HG03520 (cell line): ENCODE results near the gene HRAS.

Experiments
- ATAC-seq: cut with Tn5 transposase; IDR thresholded peaks from one replicate; pipeline ENCODE4 v1.9.1; 2021; ENCODE audit warnings: mild to moderate bottlenecking, moderate library complexity; ENCODE audit not compliant: unreplicated experiment

The HRAS gene

DNA sequence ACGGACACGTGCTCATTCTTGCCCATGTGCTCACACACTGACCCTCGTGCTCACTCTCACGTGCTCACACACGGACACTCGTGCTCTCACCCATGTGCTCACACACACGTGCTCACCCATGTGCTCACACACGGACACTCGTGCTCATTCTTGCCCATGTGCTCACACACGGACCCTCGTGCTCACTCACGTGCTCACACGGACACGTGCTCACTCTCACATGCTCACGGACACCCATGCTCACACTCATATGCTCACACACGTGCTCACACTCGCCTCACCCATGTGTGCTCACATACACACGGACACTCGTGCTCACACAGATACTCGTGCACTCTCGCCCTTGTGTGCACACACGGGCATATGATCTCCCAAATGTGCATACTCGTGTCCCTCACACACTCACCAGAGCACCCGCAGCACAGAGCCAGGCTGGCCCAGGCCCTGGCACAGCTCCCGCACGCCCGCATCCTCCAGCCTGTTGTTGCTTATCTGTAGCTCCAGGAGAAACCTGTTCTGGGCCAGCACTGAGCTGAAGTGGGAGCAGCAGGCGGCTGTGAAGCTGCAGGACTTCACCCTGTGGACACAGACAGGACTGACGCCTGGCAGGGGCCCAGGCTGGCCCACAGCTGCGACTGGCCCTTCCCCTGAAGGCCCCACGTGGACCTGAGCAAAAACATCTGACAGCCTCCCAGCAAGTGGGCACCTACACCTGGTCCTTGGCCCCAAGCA is 37.6 kb downstream of the HRAS start:
- no peak for ATAC-seq

DNA sequence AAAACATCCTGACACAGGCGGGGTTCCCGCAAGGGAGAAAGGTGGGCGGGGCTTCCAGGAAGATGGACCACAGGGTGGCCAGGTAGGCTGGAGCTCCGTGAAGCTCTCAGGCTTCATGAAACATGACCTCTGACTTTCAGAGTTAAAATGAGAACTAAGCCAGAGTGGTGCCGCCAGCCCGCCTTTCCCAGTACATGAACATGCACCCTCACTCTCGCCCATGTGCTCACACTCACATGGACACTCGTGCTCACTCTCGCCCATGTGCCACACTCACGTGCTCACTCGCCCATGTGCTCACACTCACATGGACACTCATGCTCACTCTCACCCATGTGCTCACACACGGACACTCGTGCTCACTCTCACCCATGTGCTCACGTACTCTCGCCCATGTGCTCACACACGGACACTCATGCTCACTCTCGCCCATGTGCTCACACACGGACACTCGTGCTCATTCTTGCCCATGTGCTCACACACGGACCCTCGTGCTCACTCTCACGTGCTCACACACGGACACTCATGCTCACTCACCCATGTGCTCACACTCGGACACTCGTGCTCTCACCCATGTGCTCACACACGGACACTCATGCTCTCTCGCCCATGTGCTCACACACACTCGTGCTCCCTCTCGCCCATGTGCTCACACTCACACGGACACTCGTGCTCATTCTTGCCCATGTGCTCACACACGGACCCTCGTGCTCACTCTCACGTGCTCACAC is 38.4 kb downstream of the HRAS start:
- ATAC-seq, result no peak

DNA sequence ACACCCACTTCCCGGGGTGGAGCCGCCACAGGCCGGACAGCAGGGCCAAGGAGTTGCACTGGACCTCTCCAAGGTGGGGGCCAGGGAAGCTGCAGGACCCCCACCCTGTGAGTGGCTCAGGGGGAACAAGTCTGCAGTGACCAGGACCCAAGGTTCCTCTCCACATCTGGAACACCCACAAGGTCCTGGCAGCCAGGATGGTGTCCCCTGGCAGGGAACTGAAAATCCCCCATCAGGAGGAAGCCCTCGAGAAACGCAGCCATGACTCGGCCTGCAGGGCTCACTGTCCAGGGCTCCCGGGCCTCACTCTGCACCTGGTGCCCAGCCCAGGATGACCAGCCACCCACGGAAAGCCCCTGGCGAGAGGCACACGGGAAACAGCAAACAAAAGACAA is 39.8 kb downstream of the HRAS start:
- ATAC-seq, result no peak

GRCh38 chr11:494761-495536 is 40.4 kb downstream of the HRAS start:
- no peak for ATAC-seq

DNA sequence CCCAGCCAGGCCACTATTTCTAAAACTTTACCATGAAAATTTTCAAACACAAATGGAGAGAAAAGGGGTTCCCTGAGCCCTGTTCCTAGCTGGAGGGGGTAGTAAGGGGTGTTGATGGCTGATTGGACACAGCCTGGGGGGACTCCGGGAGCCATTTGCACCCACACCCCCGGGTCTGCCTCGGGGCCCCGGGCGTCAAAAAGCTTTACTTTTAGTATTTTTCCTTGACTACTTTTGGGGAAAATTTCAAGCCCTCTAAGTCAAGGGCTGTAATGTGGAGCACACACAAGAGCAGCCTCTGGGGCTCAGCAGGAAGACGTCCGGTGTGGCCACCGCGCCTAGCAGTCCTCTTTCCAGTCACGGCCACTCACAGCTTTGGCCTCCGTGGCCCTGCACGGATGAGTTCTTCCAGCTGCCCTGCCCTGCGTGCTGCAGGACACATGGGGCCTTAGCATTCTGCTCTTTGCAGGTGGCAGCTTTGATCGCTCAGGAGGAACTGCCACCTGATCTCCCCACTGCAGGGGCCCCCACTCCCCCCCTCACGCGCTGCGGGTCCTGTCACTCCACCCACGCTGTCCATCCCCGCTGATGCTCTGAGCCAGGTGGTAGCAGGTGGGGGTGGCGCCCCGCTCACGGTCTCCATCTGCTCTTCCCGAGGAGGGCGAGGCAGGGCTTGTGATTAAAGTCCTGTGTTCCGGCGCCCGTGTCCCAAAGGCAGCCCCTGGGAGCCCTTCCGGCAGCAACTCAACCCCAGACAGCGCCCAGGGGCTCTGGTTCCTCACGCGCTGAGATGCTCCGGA is 42.7 kb downstream of the HRAS start:
- no peak for ATAC-seq

DNA sequence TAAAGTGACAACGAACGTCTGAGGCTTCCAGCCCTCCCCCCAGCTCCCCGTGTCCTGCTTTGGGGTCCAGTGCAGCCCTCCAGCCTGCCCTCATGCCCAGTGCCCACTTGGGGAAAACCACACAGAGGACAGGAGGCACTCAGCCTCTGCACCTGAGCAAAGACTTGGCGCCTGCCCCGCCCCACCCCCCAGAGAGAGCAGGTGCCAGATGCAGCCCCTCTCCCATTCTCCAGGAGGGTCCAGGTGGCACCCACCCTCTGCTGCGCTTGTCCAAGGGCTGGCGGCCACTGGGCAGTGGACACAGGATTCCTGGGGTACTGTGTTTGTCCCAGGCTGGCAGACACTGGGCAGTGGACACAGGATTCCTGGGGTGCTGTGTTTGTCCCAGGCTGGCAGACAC is 44.0 kb downstream of the HRAS start:
- ATAC-seq, result no peak

DNA sequence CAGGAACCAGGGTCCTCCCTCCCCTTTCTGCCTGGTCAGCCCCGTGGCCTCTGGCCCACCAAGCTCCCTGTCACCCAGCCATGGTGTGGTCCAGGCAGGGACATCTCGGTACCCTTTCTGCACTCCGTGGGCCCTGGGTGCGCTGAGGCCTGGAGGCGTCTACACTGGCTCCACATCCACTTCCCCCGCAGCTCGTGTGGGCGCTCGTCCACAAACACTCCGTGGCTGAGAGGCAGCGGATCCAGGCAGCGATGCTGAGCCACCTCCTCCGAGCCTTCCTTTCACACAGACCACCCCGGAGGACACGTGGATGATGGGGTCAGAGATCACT is 44.5 kb downstream of the HRAS start:
- no peak for ATAC-seq

DNA sequence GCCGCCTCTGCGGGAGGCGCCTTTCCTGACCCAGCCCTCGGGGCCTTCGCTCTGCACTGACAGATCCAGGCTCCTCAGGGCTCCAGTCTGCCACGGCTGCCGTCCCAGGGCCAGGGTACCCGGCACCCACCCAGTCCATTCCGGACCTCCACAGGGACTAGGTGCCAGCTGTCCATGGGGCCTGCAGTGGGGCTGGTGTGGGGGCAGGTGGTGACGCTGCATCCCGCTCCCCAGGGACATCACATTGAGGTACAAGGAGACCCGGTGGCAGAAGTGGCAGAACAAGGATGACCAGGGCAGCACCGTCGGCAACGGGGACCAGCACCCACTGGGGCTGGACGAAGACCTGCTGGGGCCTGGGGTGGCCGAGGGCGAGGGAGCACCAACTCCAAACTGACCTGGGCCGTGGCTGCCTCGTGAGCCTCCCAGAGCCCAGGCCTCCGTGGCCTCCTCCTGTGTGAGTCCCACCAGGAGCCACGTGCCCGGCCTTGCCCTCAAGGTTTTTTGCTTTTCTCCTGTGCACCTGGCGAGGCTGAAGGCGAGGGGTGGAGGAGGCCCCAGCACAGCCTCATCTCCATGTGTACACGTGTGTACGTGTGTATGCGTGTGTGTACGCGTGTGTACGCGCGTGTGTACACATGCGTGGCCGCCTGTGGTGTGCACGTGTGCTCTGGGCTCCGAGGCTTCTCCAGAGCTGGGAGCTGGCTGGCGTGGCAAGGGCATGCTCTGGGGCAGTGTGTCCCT is 45.0 kb downstream of the HRAS start:
- ATAC-seq, result no peak

GRCh38 chr11:489610-490185 is 45.7 kb downstream of the HRAS start:
- ATAC-seq, result no peak

DNA sequence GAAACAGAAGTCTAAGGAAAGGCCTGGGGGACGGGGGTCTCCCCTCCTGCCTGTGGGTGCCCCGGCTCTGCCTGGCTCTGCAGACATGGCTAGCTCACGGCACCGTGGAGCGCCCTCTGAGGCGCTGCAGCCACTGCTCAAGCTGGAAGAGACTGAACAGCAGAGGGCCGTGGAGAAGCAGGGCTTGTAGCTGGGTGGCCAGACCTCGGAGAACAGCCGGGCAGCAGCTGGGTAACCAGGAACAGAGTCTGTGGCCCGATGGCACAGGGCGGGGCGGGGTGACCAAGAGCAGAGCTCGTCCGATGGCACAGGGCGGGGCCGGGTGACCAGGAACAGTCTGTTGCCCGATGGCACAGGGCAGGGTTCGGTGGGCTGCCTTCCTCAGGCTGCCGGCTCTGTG is 46.4 kb downstream of the HRAS start:
- ATAC-seq, result no peak

DNA sequence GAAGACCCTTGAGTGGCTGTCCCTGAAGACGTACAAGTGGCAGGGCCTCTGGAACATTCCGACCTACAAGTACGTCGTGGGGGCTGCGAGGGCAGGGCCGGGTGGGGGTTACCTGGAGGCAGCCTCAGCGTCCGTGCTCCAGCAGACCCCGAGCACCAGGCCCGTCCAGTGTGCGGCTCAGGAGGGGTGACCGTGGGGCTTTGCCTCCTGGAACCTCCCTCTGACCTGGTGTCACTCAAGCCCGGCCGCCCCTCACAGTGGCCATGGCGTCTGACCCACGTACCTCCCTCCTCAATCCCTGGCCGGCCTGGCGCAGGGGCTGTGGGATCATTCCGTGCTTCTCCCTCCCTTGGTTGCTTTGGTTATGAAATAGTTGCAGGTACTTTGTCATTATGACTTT is 46.8 kb downstream of the HRAS start:
- ATAC-seq, result no peak

DNA sequence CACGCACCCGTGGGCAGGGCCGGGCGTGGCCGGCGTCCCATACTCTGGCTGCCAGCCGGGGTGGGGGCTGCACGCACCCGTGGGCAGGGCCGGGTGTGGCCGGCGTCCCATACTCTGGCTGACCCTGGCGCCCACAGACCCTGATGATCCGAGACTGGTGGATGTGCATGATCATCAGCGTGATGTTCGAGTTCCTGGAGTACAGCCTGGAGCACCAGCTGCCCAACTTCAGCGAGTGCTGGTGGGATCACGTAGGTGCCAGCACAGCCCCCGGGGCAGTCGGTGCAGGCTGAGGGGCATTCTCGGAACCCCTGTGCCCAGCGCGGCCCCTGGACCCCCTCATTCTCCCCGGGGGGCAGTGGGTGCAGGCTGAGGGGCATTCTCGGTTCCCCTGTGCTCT is 47.3 kb downstream of the HRAS start:
- ATAC-seq, result no peak

- ATAC-seq, result no peak
These were observed 47.8 kb downstream of the HRAS start for GRCh38 chr11:487571-488021.

DNA sequence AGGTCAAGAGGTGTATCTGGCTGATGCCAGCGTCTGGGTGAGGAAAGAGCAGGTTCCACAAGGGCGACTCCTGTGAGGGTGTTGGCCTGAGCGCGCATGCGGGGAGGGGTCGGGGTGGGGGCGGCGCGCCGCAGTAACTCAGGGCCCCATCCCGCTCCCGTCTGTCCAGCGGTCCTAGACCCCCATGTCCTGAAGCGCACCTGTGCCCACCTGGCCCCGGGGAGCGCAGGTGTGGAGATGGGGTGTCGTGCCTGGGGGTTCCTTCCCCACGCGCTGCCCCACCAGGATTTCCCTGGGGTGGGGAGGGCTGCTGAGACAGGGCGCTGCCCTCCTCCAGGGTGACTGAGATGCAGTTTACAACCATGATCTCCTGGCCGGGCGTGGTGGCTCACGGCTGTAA is 49.2 kb downstream of the HRAS start:
- ATAC-seq, result no peak

DNA sequence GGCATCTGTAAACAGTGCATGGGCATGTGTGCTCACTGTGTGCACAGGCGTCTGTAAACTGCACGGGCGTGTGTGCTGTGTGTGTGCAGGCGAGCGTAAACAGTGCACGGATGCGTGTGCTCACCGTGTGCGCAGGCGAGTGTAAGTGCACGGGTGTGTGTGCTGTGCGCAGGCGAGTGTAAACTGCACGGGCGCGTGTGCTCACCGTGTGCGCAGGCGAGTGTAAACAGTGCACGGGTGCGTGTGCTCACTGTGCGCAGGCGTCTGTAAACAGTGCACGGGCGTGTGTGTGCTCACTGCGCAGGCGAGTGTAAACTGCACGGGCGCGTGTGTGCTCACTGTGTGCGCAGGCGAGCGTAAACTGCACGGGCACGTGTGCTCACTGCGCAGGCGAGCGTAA is 50.8 kb downstream of the HRAS start:
- no peak for ATAC-seq
